ENCODE measurements around the gene ATP8A2.

DNA sequence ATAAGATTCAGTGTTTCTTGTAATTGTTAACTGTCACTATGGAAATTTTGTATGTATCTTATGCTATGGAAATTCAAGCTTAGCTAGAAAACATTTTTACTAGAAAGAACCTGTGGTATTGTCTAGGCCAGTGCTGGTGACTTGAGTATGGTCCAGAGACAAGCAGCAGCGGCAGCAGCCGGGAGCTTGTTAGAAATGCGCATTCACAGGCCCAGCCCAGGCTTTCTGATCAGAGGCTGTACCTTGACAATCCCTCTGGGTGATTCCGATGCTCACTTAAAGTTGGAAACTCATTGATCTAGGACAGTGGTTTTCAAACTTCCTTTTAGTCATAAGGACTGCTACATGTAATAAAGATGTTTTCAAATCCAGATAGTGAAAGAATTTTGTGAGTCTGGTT lies 392.6 kb downstream of the ATP8A2 start:
- TF ChIP-seq CTCF (IDR thresholded peaks at IDR 0.05) (no peak), POLR2A (IDR thresholded peaks at IDR 0.05) (no peak), EP300 (IDR thresholded peaks at IDR 0.05) (no peak), POLR2AphosphoS5 (IDR thresholded peaks at IDR 0.05) (no peak)

Measured in upper lobe of left lung (tissue), 4 donors.